GM12891 (cell line): Measurements from ENCODE around the gene TAF1C.

Source experiments
- DNase-seq: peaks from one replicate; pipeline ENCODE4 v3.0.0; 2011; ENCODE audit warnings: low spot score; ENCODE audit not compliant: insufficient read length
- FAIRE-seq: peaks from 2 replicates; lab custom pipeline; 2011; peaks lifted over from hg19 to GRCh38; lab: Jason Lieb, UNC
- PAX5 ChIP-seq: IDR thresholded peaks from 2 replicates; pipeline ENCODE4 v1.6.1; 2011; ENCODE audit warnings: low read length, moderate library complexity, mild to moderate bottlenecking; ENCODE audit not compliant: insufficient read depth, severe bottlenecking
- POLR2A ChIP-seq: IDR thresholded peaks from 2 replicates; pipeline ENCODE4 v1.6.1; 2011; ENCODE audit warnings: low read depth, low read length, control low read depth
- POLR2AphosphoS5 ChIP-seq: IDR thresholded peaks from 2 replicates; pipeline ENCODE4 v1.6.1; 2011; ENCODE audit warnings: low read depth, low read length, control low read depth
- POU2F2 ChIP-seq: IDR thresholded peaks from 2 replicates; pipeline ENCODE4 v1.6.1; 2011; ENCODE audit warnings: low read depth, mild to moderate bottlenecking, control low read depth, low read length, moderate library complexity
- TAF1 ChIP-seq: IDR thresholded peaks from 2 replicates; pipeline ENCODE4 v1.6.1; 2011; ENCODE audit warnings: low read depth, low read length, control low read depth

Gene TAF1C

GRCh38 chr16:84132527-84133285 is 54.2 kb downstream of the TAF1C start:
- FAIRE-seq (no peak), DNase-seq (no peak)
- no peak for TF ChIP-seq POU2F2
- TF ChIP-seq POLR2A: no peak

- DNase-seq (no peak), FAIRE-seq (no peak)
These were observed 55.7 kb downstream of the TAF1C start for GRCh38 chr16:84131117-84131516.

More at GRCh38 chr16:84131117-84131516, 55.7 kb downstream of the TAF1C start:
- TF ChIP-seq POLR2A: no peak
- no peak for TF ChIP-seq PAX5
- no peak for TF ChIP-seq POLR2AphosphoS5
- TF ChIP-seq TAF1: no peak
- TF ChIP-seq POU2F2: no peak
